Measurements from ENCODE around the gene SENP2.
"Not testable (repeated sequence)": the region's sequence is repeated elsewhere in the genome, so short reads cannot be mapped to it uniquely, and the experiment has no call there.

SENP2 gene

GRCh38 chr3:185594073-185594472 lies 8.0 kb downstream of the SENP2 start:
- no peak for DNase-seq

- no peak for DNase-seq
Measured at GRCh38 chr3:185595526-185595925, 9.4 kb downstream of the SENP2 start.

- DNase-seq = no peak
Measured at GRCh38 chr3:185605566-185605965, 19.5 kb downstream of the SENP2 start.

- no peak for DNase-seq
Measured at GRCh38 chr3:185606196-185606595, 20.1 kb downstream of the SENP2 start.

GRCh38 chr3:185613016-185613415 lies 26.9 kb downstream of the SENP2 start:
- DNase-seq = no peak

GRCh38 chr3:185623939-185624665 lies 38.0 kb downstream of the SENP2 start:
- no peak for DNase-seq

- no peak for DNase-seq
Measured at GRCh38 chr3:185625784-185626183, 39.7 kb downstream of the SENP2 start.

GRCh38 chr3:185629554-185630181 lies 43.6 kb downstream of the SENP2 start:
- DNase-seq = no peak

GRCh38 chr3:185630182-185630622 lies 44.1 kb downstream of the SENP2 start:
- no peak for DNase-seq

- DNase-seq = no peak
Measured at GRCh38 chr3:185631108-185631507, 45.0 kb downstream of the SENP2 start.

GRCh38 chr3:185631508-185632206 lies 45.6 kb downstream of the SENP2 start:
- DNase-seq = no peak

- no peak for DNase-seq
Measured at GRCh38 chr3:185632996-185633395, 46.9 kb downstream of the SENP2 start.

- DNase-seq = no peak
Measured at GRCh38 chr3:185637388-185637787, 51.3 kb downstream of the SENP2 start.

GRCh38 chr3:185638651-185639050 lies 52.6 kb downstream of the SENP2 start:
- not testable (repeated sequence) for DNase-seq

- DNase-seq = no peak
Measured at GRCh38 chr3:185639632-185640206, 53.6 kb downstream of the SENP2 start.

GRCh38 chr3:185640308-185640707 lies 54.2 kb downstream of the SENP2 start:
- no peak for DNase-seq

- DNase-seq = not testable (repeated sequence)
Measured at GRCh38 chr3:185645191-185645590, 59.1 kb downstream of the SENP2 start.

- no peak for DNase-seq
Measured at GRCh38 chr3:185645596-185646381, 59.7 kb downstream of the SENP2 start.

- DNase-seq = no peak
Measured at GRCh38 chr3:185646382-185647133, 60.5 kb downstream of the SENP2 start.

- DNase-seq = no peak
Measured at GRCh38 chr3:185647134-185647879, 61.2 kb downstream of the SENP2 start.

GRCh38 chr3:185647880-185648210 lies 61.8 kb downstream of the SENP2 start:
- no peak for DNase-seq

Measured in GOT3 (cell line).